ENCODE measurements around the gene ELFN1.

- TF ChIP-seq CTCF (IDR thresholded peaks at IDR 0.05) (no peak), POLR2A (IDR thresholded peaks at IDR 0.05) (no peak)
These were observed 8.7 kb downstream of the ELFN1 start for GRCh38 chr7:1678571-1679325.
